GM19463 (cell line): ENCODE results near the gene KAZN.

Experiments
- ATAC-seq: cut with Tn5 transposase; IDR thresholded peaks from one replicate; pipeline ENCODE4 v1.9.1; 2021; ENCODE audit warnings: mild to moderate bottlenecking, moderate library complexity; ENCODE audit not compliant: unreplicated experiment

Gene KAZN

GRCh38 chr1:15064217-15064929 is 465.9 kb downstream of the KAZN start:
- ATAC-seq: no peak

GRCh38 chr1:15065291-15065690 is 466.8 kb downstream of the KAZN start:
- ATAC-seq: no peak

DNA sequence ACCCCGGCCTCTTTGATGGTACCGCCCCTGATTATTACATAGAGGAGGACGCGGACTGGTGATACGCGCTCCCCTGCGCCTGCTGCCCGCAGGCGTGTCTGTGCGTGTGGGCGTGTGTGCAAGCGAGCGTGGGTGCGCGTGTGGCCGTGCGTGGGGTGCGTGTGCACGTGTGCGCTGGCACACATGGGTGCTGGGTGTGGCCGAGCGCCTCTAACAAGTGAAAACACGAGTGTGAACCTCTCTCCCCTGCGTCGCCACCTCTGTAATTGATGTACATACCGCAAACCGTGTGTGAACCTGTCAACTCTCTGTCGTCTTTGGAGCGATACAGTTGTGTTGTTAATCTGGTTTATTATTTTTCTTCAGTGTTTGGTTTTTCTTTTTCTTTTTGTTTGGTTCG is 467.3 kb downstream of the KAZN start:
- no peak for ATAC-seq

DNA sequence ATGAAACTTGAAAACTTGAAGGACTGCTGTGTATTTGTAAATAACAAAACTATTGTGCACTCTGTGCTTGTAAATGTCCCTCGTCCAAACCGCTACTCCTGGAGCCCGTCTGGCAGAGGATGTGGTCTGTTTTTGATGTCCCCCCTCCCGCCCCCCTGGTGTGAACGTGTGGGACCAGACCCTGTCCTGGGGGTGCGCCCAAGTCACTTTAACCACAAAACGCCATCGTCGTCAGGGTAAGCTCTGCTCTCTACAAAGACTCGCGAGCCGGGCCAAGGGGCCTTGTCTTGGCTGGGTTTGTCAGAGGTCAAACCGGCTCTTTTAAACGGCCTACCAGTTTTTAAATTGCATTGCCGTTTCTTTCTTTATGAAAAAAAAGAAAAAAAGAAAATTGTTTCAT is 467.7 kb downstream of the KAZN start:
- no peak for ATAC-seq

- no peak for ATAC-seq
Observed at GRCh38 chr1:15067148-15067547, 468.7 kb downstream of the KAZN start.

DNA sequence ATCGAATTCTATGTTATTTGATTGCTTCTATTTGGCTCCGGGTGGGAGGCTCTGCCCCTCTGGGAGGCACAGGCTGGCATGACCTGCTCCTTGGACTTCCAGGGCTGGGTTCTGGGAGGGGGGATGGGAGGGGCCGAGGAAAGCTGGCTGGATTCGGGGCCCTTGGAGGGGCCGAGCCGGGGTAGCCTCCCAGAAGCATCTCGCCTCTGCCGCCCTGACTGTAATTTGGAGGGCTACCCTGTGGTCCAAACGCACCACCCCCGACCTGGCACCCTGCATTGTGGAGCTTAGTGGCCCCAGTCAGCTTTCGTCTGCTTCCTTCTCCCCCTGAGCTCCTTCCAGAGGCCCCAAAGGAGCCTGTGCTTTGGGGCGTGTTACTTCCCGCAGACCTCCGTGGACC is 469.7 kb downstream of the KAZN start:
- ATAC-seq: no peak

- no peak for ATAC-seq
Observed at GRCh38 chr1:15068997-15069396, 470.5 kb downstream of the KAZN start.

DNA sequence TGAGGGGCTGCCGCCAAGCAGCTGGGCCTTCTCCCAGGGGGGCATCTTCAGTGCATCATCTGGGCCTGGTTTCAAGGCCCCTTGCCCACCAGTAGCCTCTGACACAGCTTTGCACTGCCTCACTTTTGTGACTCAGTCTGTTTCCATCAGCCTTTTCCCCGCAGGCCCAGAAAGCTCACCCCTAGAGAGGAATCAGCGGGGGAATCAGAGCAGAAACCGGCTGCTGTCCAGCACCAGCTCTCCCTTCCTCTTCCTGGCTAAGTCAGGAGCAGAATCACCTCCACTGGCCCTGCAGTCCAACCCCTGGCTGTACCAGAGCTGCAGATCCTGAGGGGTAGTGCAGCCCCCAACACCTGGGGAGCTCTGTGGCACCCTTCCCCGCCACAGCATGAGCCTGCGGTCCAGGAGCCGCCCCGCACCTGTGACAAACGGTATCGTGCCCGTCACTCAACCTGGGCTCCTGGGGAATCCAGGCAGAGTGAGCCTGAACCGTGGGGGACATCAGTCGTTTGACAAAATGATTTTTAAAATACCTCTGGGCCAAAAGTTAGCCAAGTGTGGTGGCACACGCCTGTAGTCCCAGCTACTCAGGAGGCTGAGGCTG is 471.8 kb downstream of the KAZN start:
- no peak for ATAC-seq

DNA sequence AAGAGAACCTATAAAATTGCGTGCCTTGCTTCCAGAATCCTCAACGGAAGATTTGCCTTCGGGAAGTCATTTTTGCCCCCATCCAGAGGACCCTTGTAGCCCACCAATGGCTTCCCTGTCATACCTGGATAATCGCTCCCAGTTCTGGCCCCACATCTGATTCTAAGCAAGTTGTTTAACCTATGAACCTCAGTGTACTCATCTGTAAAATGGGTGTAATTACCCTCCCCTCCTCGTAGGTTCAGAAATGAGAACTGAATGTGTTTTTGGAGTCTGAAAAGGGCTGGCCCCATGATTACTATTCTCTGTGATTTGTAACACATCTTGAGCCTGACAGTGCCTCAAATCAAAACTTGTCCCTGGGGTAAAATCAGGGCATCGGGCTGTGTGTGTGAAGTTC is 473.5 kb downstream of the KAZN start:
- no peak for ATAC-seq

- no peak for ATAC-seq
Observed at GRCh38 chr1:15073799-15074308, 475.4 kb downstream of the KAZN start.

DNA sequence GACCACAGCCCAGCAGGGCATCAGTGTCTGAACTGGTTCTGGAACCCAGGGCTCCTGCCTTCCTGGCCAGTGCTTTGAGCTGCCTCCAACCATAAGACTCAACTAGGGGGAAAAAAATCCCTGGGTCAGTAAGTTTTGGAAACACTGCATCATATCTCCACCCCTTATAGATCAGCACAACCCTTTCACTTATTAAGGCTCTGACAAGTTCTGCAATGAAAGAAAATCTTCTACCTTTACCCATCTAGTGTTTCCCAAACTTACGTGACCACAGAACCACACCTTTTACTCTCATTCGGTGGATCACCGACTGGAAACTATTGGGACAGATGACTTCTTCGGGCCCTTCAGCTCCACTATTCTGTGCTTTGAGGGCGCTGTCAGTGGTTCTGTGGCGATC is 476.7 kb downstream of the KAZN start:
- no peak for ATAC-seq

DNA sequence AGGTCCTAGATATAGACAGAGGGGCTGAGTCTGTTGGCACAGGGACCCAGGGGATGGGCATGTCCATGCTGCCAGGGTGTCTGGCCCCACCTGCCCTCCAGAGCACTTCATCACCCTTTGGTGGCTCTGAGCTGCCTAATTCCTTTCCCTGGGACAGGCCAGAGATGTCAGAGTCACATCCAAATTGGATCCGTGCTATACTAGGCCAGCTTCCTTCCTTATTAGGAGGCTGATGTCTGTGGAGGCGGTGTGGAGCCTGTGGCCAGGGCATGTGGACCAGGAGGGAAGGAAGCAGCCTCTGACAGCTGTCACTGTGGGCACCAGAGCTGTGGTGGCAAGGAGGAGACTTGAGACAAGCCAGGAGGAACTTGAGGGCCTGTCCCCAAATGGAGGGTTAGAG is 477.3 kb downstream of the KAZN start:
- ATAC-seq: no peak

GRCh38 chr1:15076807-15077206 is 478.3 kb downstream of the KAZN start:
- no peak for ATAC-seq

DNA sequence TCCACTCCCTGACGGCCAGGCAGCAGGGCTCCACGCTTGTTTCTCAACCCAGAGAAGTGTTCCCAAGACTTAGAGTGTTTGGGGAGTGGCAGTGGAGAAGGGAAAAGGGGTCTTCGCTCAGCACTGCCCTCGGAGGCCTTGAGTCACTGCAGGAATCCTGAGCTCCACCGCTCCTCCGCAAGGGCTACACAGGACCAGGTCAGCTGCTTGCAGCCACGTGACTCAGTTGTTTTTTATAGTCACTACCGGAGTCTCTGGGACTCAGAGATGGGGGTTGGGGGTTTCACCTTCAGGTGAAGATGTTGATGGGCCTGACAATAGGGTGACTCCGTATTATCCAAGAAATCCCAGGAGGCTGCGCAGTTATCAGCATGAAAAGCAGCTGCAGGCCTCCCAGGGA is 478.9 kb downstream of the KAZN start:
- no peak for ATAC-seq

DNA sequence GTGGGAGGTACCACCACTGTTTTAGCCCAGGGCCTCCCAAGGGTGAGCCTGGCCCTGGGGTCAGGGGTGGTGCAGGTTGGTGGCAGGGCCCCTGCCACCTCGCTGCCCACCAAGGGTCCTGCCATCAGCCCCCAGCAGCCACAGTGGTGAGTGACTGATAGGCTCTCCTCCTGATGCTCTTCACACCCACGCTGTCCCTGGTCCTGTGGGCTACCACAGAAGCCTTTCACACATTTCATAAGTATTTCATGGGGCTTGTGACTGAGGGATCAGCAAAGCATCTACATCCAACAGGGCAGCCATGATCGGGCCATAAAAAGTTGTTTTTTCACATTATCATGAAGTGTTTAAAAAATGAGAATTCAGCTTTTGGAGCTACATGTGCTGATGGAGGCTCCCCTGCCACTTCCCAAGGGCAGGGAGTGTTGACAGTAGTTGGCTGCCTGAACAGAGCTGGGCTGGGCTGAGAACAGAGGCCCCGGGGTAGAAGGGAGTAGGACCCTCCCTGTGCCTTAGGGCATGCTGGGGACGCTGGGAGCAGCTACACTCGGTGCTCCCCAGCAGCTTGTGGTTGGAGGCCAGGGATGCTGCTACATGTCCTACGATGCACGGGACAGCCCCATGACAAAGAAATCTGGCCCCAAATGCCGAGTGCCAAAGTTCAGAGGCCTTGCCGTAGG is 482.0 kb downstream of the KAZN start:
- no peak for ATAC-seq

- no peak for ATAC-seq
Observed at GRCh38 chr1:15081102-15081501, 482.6 kb downstream of the KAZN start.

GRCh38 chr1:15083578-15083977 is 485.1 kb downstream of the KAZN start:
- ATAC-seq: no peak

GRCh38 chr1:15088281-15088971 is 489.9 kb downstream of the KAZN start:
- no peak for ATAC-seq

- no peak for ATAC-seq
Observed at GRCh38 chr1:15089258-15089992, 490.9 kb downstream of the KAZN start.

- no peak for ATAC-seq
Observed at GRCh38 chr1:15090373-15090772, 491.9 kb downstream of the KAZN start.

DNA sequence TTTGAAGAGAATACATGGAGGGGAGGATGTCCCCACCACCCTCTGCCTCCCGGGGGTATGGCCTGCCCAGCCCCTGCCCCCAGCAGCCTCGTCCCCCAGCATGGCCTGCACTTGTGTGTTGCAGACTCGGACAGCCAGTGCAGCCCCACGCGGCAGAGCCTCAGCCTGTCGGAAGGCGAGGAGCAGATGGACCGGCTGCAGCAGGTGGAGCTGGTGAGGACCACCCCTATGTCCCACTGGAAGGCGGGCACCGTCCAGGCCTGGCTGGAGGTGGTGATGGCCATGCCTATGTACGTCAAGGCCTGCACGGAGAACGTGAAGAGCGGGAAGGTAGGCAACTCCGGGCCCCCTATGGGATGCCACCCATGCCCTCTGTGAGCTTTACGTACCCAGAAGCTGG is 495.6 kb downstream of the KAZN start:
- no peak for ATAC-seq
